GM12892 (cell line): ENCODE measurements around the gene POU4F1.

Source experiments
- DNase-seq: peaks from one replicate; pipeline ENCODE4 v3.0.0; 2011; ENCODE audit not compliant: insufficient read length
- FAIRE-seq: peaks from 2 replicates; lab custom pipeline; 2011; peaks lifted over from hg19 to GRCh38; lab: Jason Lieb, UNC
- POLR2A ChIP-seq: IDR thresholded peaks from 2 replicates; pipeline ENCODE4 v1.6.1; 2011; ENCODE audit warnings: low read depth, low read length, control low read depth
- POLR2AphosphoS5 ChIP-seq: IDR thresholded peaks from 2 replicates; pipeline ENCODE4 v1.6.1; 2011; ENCODE audit warnings: low read depth, low read length, control low read depth
- TAF1 ChIP-seq: IDR thresholded peaks from 2 replicates; pipeline ENCODE4 v1.6.1; 2011; ENCODE audit warnings: low read depth, mild to moderate bottlenecking, control low read depth, low read length, borderline replicate concordance

The POU4F1 gene

DNA sequence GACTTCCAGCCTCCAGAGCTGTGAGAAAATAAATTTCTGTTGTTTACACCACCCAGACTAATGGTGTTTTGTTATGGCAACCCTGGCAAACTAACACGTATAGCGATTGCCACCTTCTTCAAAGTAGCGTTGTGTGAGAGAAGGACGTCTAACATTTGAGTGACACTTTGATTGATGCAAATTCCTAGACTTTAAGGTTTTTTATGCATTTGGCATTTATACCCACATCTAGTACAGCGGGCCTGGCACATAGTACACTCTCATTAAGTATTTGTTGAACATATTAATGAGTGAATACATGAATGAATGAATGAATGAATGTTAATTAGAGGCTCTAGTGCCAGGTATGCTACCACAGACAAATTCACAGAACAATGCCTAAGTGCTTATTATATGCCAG lies 36.7 kb downstream of the POU4F1 start:
- TF ChIP-seq POLR2AphosphoS5 (no peak), POLR2A (no peak), TAF1 (no peak)
- no peak for FAIRE-seq

DNA sequence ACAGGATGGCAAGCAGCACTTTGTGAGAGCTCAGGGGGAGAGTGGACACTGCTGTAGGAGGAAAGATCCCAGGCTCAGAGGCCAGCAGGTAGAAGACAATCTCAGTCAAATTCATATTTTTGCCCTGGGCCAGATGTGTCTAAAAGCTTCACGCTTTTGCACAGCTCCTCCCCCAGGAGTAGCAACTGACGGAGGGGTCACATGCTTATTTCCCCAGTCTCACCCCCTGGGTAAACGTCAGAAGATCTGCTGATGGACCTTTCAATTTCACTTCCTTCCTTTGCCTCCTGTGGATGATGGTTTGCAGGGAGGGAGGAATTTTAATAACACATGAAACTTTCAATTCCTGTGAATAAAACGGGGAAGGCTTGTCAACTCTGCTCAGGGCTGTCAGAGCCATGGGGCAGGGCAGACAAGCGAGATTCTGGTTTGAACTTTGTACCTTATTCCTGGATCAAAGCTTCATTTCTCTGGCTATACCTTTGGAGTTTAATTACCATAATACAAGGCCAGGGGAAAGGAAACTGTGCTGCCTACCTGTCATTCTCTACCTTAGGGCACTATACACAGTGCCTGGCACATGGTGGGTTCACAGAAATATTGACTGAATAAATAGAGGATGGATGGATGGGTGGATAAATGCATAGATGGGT lies 41.0 kb downstream of the POU4F1 start:
- no peak for FAIRE-seq
- no peak for TF ChIP-seq TAF1
- TF ChIP-seq POLR2A, result no peak
- TF ChIP-seq POLR2AphosphoS5, result no peak
- no peak for DNase-seq

More for the DNA sequence above, 36.7 kb downstream of the POU4F1 start:
- no peak for DNase-seq
